COLO668 (cell line): ENCODE data around the gene GAL.

Experiments
- DNase-seq: peaks from one replicate; lab custom pipeline; 2025; ENCODE audit not compliant: unreplicated experiment; lab: John Stamatoyannopoulos, UW

The GAL gene

DNA sequence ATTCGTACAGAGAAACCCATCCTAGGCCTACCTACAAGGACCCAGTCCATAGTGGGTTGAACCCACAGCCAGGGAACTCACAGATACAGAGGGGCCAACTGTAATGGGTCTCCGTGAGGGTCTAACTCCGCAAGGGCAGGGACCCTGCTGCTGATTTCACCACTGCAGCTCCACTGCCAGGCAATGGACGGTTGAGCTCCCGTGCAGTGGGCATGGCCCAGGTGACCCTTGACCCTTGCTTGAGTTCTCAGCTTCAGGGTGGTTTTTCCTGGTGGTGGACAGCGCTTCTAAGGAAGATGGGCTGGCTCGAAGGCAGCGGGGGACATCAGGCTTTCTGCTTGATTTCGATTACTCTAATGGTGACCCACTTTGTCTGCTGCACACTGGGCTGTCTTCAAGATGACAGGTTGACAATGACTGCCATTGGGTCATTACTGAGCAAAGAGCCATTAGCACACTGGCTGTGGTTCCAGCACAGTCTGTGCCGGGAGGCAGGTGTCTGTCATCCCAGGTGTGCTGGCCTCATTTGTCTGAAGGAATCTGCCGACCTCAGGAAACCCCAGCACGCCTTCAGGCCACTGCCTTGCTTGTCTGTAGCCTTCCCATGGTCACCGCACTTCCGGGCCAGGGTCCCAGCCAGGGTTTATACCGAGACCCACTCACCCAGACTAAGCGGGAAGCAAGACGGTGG is 3.7 kb upstream of the GAL start:
- no peak for DNase-seq

DNA sequence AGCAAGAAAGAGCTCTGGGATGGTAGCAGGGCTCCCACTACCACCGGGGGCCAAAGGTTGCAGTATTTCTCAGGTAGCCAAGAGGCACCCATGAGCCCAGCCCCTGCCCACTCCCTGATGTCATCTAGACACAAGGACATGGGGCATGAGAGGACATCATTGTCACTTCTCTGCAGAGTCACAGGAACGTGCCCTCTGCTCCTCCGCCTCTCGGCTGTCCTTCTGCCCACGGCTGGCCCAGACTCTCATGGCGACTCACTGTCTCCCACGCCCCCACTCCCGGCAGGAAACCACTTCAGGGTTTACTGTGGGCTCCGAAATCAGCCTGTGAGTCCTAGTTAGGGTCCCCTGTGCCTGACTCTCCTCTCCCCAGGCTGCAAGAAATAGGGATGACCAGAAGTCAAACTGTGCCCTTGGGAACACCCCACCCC is 1.8 kb upstream of the GAL start:
- DNase-seq, result no peak

DNA sequence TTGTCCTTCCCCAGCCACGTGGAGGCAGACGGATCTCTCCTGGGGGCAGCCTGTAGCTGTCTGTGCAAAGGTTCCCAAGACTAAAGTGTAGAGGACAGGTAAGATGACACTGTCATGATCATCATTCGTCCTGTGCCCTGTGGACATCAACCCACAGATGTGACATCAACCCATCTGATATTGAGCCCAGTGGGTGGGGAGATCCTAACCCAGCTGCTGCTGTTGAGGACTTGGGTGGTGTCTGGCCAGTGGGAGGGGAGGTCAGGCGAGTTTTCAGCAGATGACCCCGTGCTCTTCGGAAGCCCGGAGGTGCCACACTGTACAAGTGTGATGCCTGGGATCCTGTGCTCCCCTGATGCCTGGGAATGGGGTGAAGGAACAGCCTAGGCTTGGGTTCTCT is 1.2 kb upstream of the GAL start:
- no peak for DNase-seq

DNA sequence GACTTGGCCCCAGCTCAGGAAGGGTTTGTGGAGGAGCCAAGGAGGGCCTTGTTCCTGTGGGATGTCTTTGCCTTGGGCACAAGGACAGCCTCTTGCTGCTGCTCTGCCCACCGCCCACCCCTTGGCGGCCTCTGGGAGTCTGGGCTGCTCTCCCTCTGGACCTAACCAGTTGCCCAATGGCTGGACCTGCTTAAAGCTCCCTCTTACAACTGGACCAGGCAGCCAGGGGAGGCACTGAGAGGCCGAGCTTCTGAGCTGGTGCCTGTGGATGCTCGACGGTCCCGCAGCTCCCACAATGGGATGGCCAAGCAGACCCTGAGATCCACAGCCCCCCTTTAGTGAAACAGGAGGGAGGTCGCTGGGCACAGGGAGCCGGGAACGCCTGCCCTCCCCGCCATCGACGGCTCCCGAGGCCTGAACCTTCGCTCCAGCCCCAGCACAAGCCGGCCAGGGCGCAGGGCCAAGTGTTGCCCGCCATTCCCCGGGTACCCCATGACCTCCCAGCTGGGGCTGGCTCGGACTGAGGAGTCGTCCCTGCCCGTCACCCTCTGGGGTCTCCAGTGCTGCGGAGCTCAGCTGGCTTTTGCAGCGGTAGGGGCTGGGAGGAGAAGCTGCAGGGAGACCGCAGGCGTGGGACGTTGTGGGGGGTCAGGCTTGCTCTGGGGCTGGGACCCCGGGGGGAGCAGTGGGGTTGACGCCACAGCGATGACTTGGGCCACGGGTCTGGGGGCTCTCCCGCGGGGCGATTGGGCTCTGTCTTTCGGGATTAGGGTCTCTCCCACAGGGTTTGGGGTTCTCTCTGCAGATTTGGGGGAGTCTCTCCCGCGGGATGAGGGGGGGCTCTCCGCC is 584 bp upstream of the GAL start:
- DNase-seq, result no peak

DNA sequence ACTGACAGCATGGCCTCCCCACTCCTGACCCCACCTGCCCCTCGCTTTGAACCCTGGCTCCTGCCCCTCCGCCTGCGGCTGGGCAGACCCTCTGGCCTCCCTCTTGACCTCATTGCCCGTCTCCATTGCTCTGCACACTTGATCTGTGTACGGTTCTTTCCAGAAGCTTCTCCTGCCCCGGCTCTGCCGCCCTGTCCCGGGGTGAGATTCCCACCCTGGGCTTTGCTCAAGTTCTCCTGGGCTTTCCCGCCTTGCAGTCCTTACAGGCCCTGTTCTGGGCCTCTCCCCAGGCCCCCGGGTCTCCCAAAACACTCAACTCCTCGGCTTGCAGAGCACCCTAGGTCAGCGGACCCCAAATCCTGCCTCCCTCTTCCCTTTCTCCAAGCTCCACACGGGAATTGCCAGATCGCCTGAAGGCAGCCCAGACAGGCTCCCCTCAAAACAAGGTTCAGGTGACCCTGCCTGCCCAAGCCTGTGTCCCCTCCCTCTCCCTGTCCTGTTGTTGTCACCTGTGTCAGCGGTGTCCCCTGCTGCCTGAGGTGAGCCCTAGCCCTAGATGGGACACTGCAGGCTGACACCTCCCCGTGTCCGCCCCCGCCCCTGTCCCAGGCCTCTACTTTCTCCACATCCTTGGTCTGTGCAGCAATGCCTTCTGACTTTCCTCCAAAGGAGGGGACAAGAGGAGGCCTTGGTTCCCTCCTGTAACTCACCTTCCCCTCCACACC is 1.5 kb downstream of the GAL start:
- no peak for DNase-seq

DNA sequence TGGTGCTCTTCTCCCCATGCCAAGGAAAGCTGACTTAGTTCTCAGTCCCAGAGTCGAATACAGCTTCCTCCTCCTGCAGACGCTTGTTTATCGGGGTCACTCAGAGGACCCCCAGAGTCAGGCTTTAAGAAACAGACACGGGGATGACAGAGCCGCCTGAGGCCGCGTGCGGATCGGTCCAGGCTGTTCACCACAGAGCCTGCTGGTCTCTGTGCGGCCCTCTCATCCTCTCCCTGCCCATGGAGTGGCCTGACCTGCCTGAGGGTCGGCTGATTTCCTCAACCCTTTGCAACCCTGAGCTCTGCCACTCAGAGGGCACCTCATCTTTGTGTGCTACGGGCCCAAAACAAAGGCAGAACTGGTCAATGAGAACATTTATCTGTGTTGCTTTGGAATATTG is 2.1 kb downstream of the GAL start:
- no peak for DNase-seq

GRCh38 chr11:68687311-68687710 is 3.0 kb downstream of the GAL start:
- no peak for DNase-seq

DNA sequence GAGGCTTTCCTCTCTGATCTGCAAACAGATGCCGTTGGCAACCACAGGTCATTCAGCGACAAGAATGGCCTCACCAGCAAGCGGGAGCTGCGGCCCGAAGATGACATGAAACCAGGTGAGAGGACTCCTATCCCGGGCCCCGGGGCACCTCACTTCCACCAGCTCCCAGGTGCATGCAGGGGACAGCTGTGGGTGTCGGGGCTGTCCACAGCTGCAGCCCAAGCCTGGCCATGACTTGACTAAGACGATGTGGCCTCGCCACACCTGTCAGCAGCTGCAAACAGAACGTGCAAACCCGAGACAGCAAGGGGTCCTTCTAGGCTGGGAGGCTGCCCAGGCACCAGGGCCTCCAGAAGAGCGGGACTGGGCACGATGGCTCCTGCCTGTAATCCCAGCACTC is 3.6 kb downstream of the GAL start:
- no peak for DNase-seq

DNA sequence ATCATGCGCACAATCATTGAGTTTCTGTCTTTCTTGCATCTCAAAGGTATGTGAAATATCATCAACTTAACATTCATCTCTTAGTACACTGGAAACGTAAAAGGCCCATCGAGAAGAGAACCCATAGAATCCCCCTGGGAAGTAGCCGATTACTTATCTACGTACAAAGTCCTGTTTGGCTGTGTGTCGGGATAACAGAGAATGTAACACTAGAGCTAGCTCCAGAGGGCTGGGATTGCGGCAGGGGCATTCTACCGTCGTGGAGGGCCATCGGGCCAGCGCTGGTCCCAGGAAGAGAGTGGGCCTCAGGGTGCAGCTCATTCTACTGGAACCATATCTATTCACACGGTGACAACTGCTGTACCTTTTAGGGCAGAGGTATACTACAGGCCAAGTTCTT is 4.5 kb downstream of the GAL start:
- no peak for DNase-seq

GRCh38 chr11:68689737-68690625 is 5.6 kb downstream of the GAL start:
- DNase-seq, result no peak

GRCh38 chr11:68690671-68691401 is 6.5 kb downstream of the GAL start:
- DNase-seq, result no peak

GRCh38 chr11:68691402-68691784 is 7.0 kb downstream of the GAL start:
- no peak for DNase-seq

DNA sequence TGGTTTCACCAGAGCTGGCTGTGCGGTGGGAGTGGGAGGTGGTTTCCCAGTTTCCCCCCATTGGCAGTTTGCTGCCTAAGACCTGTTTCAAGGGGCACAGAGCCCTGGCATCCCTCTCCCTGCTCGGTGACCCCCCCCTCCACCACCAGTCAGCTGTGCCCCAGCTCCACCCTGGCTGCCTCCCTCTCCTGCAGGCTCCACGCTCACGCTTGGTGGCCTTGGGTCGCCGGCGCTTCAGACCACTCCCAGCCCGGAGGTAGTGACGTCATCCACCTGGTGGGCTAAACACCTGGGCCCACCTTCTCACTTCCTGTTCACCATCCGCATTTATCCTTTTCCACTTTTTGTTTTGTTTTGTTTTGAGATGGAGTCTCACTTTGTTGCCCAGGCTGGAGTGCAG is 7.8 kb downstream of the GAL start:
- no peak for DNase-seq

DNA sequence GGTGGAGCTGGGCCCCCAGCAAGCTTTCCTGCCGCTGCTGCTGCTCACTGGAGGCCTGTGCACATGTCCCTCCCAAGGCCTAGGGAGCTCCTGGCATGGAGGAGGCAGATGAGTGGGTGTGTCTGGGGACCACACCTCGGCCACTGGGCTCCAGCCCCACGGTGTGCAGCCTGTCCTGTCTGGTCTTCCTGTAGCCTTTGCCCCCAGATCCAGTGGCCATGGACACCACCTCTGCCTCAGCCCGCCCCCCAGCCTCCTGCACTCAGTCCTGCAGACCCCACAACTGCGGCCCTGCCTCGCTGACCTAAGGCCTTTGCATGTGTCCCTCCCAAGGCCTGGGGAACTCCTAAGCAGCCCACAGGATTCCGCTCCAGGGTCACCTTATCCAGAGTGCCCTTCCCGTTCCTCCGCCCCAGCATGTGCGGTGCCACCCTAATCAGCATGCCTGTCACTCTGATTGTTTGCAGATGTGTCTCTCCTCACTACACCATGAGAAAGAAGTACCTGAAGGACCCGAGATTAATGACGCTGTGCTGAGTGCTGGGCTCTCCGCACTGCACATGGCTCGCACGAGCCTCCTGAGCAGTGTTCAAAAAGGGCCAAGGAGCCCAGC is 8.6 kb downstream of the GAL start:
- DNase-seq, result no peak

DNA sequence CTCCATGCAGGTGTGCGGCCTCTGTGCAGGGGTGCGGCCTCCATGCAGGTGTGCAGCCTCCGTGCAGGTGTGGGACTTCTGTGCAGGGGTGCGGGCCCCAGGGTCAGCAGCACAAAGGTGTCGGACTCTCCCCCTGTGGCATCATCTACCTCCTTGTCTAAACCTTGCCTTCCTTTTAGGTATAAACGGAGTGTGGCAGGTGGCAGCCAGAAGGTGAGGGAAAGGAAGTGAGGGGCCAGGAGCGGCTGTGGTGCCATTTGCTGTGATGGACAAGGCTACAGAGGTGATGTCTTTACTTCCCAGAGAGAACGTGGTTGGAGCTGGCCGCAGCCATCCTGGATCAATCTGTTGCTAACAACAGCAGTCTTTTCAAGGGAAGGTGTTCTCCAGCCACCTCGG is 9.1 kb downstream of the GAL start:
- DNase-seq, result no peak

GRCh38 chr11:68694431-68695297 is 10.3 kb downstream of the GAL start:
- DNase-seq, result no peak

DNA sequence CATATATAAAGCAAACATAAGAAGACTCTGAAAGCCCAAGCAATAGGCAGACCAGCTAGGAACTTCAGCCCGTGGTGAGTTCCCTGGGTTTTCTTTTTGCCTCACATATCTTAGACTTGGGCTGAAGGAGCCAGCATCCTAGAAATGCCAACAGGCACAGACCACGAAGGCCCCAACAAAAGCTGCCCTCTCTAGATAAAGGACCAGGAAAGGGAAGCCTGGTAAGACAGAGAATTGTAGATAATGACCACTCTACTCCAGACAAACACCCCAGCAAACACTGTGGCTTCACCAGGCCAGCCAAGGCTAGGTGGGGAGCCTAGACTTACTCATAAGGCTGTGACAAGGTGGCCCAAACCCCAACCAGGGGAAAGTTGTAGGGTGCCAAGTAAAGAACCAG is 11.2 kb downstream of the GAL start:
- DNase-seq, result no peak

DNA sequence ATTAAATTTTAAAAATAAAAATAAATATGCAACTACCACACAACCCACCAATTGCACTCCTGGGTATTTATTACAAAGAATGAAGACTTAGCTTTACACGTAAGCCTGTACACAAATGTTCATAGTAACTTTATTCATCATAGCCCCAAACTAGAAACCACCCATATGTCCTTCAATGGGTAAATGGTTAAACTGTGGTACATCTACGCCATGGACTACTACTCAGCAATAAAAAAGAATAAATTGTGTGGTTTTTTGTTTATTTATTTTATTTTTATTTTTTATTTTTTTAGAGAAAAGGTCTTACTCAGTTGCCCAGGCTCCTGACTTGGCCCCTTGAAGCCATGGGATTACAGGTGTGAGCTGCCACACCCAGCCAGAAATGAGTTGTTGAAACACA is 14.6 kb downstream of the GAL start:
- DNase-seq, result no peak

GRCh38 chr11:68704887-68705286 is 20.5 kb downstream of the GAL start:
- DNase-seq, result no peak
